Kidney epithelial cell (primary cell): ENCODE data around the gene CDH22. TPM values are rescaled to one million over a fixed set of nuclear protein-coding genes. Genes with fewer than 3 reads are reported as not detected.

Experiments
- DNase-seq: peaks from one replicate; pipeline ENCODE4 v3.0.0-alpha.2; 2010; ENCODE audit warnings: low read depth
- H3K27me3 ChIP-seq: 2 replicates; pipeline ENCODE4 v1.6.0; 2011; ENCODE audit warnings: low read length; ENCODE audit not compliant: control insufficient read depth, insufficient read depth
- H3K36me3 ChIP-seq: 2 replicates; pipeline ENCODE4 v1.5.1; 2011; ENCODE audit warnings: low read length; ENCODE audit not compliant: control insufficient read depth, insufficient read depth
- H3K4me3 ChIP-seq: 2 replicates; pipeline ENCODE4 v1.5.1; 2011; ENCODE audit warnings: low read depth, mild to moderate bottlenecking, control low read depth, low read length
- CTCF ChIP-seq: IDR thresholded peaks from 2 replicates; pipeline ENCODE4 v1.5.1; 2011; ENCODE audit warnings: mild to moderate bottlenecking, moderate library complexity, low read length, control low read depth, inconsistent platforms; ENCODE audit not compliant: insufficient read depth, poor library complexity, severe bottlenecking
- total RNA-seq: library from RNA; depleted of rRNA; stranded (reverse); fragments of >200 nt; gene quantifications from 2 replicates; pipeline ENCODE4 v1.2.3, GENCODE V29; 2015

The CDH22 gene
- total RNA-seq, 1 donor from 2014 or later, result not detected

- Histone ChIP-seq H3K27me3 (peaks cover 17% of the 10 kb centered on the region), H3K36me3 (no peaks in the 10 kb centered on the region), H3K4me3 (no peak overlapping the region)
- TF ChIP-seq CTCF, result no peak
- no peak for DNase-seq
Observed at GRCh38 chr20:46152824-46153586, 155.3 kb downstream of the CDH22 start.

GRCh38 chr20:46151936-46152335 is 156.4 kb downstream of the CDH22 start:
- H3K4me3 ChIP-seq, result no peak overlapping the region
- peak; percentile 43 for TF ChIP-seq CTCF
- peaks cover 14% of the 10 kb centered on the region for H3K27me3 ChIP-seq
- no peaks in the 10 kb centered on the region for H3K36me3 ChIP-seq
- DNase-seq, result no peak

GRCh38 chr20:46150943-46151342 is 157.4 kb downstream of the CDH22 start:
- Histone ChIP-seq H3K36me3 (no peaks in the 10 kb centered on the region), H3K4me3 (no peak overlapping the region), H3K27me3 (peaks cover 14% of the 10 kb centered on the region)
- DNase-seq, result no peak
- no peak for TF ChIP-seq CTCF

GRCh38 chr20:46148313-46149208 is 159.7 kb downstream of the CDH22 start:
- Histone ChIP-seq H3K4me3 (no peak overlapping the region), H3K36me3 (no peaks in the 10 kb centered on the region), H3K27me3 (peaks cover 16% of the 10 kb centered on the region)
- DNase-seq, result no peak
- no peak for TF ChIP-seq CTCF

GRCh38 chr20:46145713-46146112 is 162.6 kb downstream of the CDH22 start:
- no peak for DNase-seq
- Histone ChIP-seq H3K27me3 (peaks cover 25% of the 10 kb centered on the region), H3K36me3 (no peaks in the 10 kb centered on the region), H3K4me3 (no peak overlapping the region)
- TF ChIP-seq CTCF, result no peak
